GM12872 (cell line): ENCODE measurements around the gene GPRC6A.

Source experiments
- CTCF ChIP-seq: IDR thresholded peaks from 3 replicates; pipeline ENCODE4 v1.5.1; 2011; ENCODE audit warnings: low read depth, mild to moderate bottlenecking, low read length, moderate library complexity; ENCODE audit not compliant: insufficient read depth

GPRC6A gene

GRCh38 chr6:116772450-116772849, 56.4 kb downstream of the GPRC6A start:
- no peak for TF ChIP-seq CTCF

GRCh38 chr6:116767715-116768114, 61.2 kb downstream of the GPRC6A start:
- no peak for TF ChIP-seq CTCF

DNA sequence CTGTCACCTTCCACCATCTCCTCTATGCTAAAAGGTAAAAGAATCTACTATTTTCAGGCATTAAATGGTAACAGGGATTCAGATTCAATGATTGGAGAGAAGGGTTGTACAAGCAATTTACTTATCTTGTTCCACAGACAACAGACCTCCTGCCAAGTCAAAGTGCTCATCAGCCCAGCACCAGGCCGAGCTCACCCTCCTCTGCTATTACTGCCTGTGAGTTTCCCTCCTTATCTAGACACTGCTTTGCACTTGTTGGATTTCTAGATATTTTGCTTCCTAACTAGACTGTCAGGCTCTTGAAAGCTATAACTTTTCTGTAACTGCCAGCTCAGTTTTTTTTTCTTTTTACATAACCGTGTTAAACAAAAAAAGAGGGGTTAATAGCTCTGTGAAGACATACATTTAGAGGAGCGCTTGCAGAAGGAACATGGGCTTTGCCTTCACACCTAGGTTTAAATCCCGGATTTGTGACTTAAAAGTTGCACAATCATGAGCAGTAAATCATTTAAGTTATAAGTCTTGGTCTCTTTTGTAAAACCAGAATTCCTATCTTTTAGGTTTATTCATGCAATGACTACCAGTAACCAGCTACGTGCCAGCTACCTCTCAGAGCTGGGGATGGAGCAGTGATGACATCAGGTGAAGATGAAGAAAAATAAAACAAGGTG, 62.2 kb downstream of the GPRC6A start:
- no peak for TF ChIP-seq CTCF

DNA sequence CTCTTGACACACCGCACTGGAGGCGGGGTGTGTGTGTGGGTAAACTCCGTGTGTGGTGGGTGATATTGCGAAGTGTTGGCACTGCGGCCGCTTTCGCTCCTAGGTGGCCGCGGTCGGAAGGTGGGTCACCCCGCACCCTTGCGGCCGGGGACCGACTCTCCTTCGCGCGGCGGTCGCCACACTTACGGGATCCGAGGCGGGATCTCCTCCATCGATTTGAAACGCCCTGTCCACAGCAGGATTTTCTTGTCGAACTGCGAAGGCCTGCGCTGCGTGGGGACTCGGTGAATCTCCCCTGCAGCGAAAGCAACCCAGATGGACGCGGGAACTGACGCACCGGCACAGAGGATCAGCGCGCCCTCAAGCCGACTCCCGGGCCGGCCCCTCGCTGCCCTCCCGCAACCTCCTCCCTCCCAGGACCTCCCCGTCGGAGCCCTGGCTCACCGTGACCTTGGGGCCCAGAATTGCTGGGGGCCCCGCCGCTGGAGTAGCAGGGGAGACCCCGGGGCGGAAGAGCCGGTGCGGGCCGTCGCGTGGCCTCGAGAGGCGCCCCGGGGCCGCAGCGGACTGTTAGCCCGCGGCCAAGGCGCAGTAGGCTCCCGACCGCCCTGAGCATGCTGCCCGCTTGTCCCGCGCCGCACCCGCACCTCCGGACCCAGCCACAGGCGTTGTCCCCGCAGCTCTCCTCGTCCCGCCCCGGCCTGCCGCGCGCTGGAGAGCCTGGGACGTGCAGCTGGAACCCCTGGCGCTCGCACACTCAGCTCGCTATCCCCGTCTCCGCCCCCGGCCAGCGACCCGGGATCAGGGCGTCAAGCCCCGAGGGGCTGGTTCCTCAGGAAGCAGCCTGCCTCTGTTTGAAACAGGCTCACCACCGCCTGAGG, 63.7 kb downstream of the GPRC6A start, which contains the start of gene FAM162B:
Gene FAM162B, minus strand, starts transcription at position 759 of the 881 bp plus-strand sequence. Its CDS starts 143 bp downstream, at position 616.
- no peak for TF ChIP-seq CTCF

DNA sequence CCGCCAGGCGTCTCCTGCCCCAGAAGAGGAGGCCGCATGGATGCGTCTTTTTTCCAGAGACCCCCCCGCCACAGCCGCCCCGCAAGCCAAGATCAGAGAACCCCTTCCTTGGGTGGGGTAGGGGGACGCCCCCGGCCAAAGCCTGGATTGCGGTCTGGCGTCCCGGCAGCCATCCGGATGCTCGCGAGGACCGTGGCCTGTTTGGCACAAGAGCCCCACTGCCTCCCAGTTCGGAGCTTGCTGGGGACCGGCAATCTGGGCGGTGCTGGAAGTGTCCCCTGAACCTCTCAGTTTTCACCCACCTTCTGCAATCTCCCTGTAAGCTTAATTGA, 64.3 kb downstream of the GPRC6A start:
- no peak for TF ChIP-seq CTCF

DNA sequence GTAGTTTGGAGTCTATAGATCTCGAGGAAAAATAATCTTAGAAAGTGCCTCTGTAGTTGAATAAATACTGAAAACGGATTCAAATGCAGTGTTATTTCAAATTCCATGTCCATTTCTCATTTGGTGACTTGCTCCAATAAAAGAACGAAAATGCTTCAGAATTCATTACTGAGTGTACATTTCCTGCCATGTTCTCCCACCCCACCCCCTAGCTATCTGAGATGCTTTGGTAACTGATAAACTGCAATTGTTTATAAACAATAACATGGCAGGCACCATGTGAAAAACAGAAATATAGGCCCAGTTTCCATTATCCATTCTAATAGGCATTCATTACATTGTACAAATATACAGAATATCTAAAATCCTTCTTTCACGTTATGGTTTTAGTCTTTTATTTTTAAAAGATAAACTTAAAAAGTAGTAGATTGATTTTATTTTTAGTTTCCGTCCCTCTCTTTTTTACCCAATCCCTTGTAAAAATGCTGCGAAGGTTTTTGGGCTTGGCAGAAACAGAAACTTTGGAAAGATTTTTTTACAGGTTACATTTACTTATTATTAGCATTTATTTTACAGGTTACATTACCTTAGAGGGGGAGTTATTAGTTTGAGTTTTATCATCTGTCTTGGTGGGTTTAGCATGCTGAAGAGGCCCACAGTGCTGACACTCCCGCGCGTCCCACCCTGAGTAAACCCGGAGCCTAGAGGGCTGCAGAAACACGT, 64.8 kb downstream of the GPRC6A start:
- TF ChIP-seq CTCF = no peak

- no peak for TF ChIP-seq CTCF
Measured at GRCh38 chr6:116763048-116763447, 65.8 kb downstream of the GPRC6A start.
